Measurements from ENCODE around the gene EFCAB12.

The EFCAB12 gene

DNA sequence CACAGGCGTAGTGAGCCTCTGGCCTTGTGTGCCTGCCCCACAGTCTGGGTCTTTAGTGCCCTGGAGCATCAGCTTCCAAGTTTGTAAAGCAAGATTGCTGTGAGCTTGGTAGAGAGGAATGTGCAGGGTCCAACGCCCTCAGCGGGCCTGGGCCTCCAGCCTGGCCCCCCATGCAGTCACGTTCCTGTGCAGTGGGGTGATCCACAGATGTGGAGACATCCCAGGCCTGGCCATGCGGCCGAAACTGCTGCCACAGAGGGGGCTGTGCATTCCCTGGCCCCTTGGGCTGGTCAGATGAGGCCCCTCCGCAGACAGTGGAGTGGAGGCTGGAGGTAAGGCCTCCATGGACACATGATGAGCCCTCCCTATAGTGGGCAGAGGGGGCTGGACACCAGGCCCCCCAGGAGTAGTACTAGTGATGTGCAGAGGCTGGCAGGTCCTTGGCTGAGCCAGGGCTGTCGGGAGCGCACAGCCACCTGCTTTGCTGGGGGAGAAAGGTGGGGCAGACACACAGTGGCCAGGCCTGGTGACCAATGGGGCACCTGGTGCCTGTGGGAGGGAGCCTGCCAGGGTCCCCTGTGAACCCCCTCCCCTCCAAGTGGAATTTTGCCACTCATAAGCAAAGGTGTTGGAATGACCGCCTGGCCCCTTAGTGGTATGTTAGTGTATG lies 71.5 kb downstream of the EFCAB12 start:
- Histone ChIP-seq H3K4me2 (ENCODE audit: insufficient read depth, low read length, poor library complexity, severe bottlenecking) (no peak overlapping the region), H3K4me3 (ENCODE audit: low read length in 2 of 2) (no peak overlapping the region), H3K4ac (ENCODE audit: low read length) (no peak overlapping the region), H2BK120ac (ENCODE audit: low read depth, low read length) (peak overlapping the region; percentile 81), H3K9me3 (replicated peaks in 1 of 2; ENCODE audit: control insufficient read depth in 2 of 2, insufficient read depth in 1 of 2, low read depth in 1 of 2, low read length in 2 of 2) (no peaks in the 10 kb centered on the region), H4K8ac (ENCODE audit: low read depth, low read length) (no peak overlapping the region), H3K4me1 (ENCODE audit: control insufficient read depth in 2 of 2, insufficient read depth in 1 of 2, low read depth in 1 of 2, low read length in 2 of 2) (peaks cover 0 to 7% of the 10 kb centered on the region in 2 donors), H3K27me3 (ENCODE audit: control insufficient read depth in 3 of 3, insufficient read depth in 3 of 3, low read depth in 1 of 3, low read length in 3 of 3) (peaks cover 0 to 21% (median 0%) of the 10 kb centered on the region in 3 experiments), H3K27ac (replicated peaks; ENCODE audit: low read length) (no peak overlapping the region), H3K18ac (ENCODE audit: low read length) (peak overlapping the region; percentile 76), H2BK12ac (ENCODE audit: low read length) (peak overlapping the region; percentile 68), H3K79me1 (ENCODE audit: low read depth, low read length) (peaks cover 2% of the 10 kb centered on the region), H3K9ac (ENCODE audit: low read depth, low read length, poor library complexity) (no peak overlapping the region), H3K23ac (ENCODE audit: low read depth, low read length, poor library complexity) (peak overlapping the region; percentile 19), H2AFZ (ENCODE audit: low read length) (no peak overlapping the region), H3K14ac (ENCODE audit: low read length) (no peak overlapping the region), H2BK15ac (ENCODE audit: low read length) (peak overlapping the region; percentile 58), H3K36me3 (replicated peaks in 1 of 2; ENCODE audit: control insufficient read depth in 2 of 2, insufficient read depth in 2 of 2, low read length in 2 of 2) (no peaks in the 10 kb centered on the region), H2AK5ac (ENCODE audit: low read depth, low read length) (peak overlapping the region; percentile 97), H4K91ac (ENCODE audit: low read depth, low read length, poor library complexity) (peak overlapping the region; percentile 24), H2BK5ac (ENCODE audit: low read length) (peak overlapping the region; percentile 87)
- WGBS, 2 donors (ENCODE audit: extremely low coverage in 2 of 2, insufficient read length in 2 of 2, insufficient replicate concordance in 1 of 2): no CpG with 5 or more reads among the region's 10 CpGs
- no peak for DNase-seq (ENCODE audit: low spot score)

DNA sequence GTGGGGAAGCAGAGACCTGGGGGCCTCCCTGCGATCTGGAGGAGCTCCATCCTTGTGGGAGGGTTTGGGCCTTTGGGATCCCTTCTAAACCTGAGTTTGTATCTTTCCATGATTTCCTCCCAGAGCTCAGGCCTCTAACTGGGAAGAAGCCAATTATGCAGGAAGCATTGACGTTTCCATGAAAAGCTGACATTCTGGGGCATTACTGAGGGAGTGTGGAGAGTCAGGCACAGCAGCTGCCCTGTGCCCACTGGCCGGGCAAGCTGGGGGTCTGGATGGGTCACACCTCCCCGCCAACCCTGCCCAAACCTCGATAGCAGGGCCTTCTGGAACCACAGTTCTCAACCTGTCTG lies 74.9 kb downstream of the EFCAB12 start:
- no CpG with 5 or more reads among the region's 5 CpGs for WGBS, 2 donors (ENCODE audit: extremely low coverage in 2 of 2, insufficient read length in 2 of 2, insufficient replicate concordance in 1 of 2)
- no peak overlapping the region for H4K8ac ChIP-seq (ENCODE audit: low read depth, low read length)

DNA sequence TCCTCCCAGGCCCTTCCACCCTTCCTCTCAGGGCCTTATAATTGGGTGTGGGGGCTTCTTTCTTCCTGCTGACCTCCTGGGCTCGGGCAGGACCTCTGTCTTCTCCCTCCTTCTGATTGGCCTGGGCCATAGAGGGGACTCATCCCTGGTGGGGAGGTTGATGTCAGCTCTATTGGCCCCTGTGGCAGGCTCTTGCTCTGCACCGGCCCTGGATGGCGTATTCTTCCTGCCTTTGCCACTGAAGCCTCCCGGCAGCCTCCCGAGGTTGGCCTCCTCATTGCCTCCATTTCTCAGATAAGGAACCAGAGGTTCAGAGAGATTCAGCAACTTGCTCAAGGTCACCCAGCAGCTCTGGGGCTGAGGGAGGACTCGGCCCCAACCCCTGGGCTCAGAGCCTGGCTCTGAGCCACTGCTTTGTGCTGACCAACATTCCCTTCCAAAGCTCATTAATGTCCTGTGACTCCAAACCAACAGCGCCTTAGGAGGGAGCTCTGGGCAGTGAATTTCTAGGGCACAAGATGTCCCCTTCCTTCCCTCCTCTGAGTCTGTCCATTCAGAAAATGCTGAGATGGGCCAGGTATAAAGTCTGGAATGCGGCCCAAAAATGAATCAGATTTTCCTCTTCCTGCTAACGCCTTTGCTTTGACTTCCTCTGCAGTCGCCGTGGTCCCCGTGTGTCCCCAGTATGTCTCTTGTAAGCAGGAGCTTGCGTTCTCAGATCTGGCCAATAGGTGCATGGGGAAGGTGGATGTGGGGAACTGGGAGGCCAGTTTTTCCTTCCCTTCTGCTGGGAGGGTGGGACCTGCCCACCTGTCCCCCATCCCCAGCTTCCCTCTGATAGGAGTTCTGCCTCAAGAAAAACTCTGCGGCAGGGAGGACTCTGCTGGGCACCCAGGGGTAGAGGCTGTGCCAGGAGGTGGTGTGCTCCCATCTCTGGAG lies 75.5 kb downstream of the EFCAB12 start:
- H3K23ac ChIP-seq (ENCODE audit: low read depth, low read length, poor library complexity): peak overlapping the region; percentile 68
- H3K9ac ChIP-seq (ENCODE audit: low read depth, low read length, poor library complexity): no peak overlapping the region
- H3K4me1 ChIP-seq (ENCODE audit: control insufficient read depth in 2 of 2, insufficient read depth in 1 of 2, low read depth in 1 of 2, low read length in 2 of 2): no peaks in the 10 kb centered on the region
- H3K4me2 ChIP-seq (ENCODE audit: insufficient read depth, low read length, poor library complexity, severe bottlenecking): no peak overlapping the region
- H3K18ac ChIP-seq (ENCODE audit: low read length): no peak overlapping the region
- no peak overlapping the region for H3K27ac ChIP-seq (replicated peaks; ENCODE audit: low read length)
- H3K27me3 ChIP-seq (ENCODE audit: control insufficient read depth in 3 of 3, insufficient read depth in 3 of 3, low read depth in 1 of 3, low read length in 3 of 3): peaks cover 0 to 12% (median 0%) of the 10 kb centered on the region in 3 experiments
- H3K9me3 ChIP-seq (replicated peaks in 1 of 2; ENCODE audit: control insufficient read depth in 2 of 2, insufficient read depth in 1 of 2, low read depth in 1 of 2, low read length in 2 of 2): no peaks in the 10 kb centered on the region
- H2BK15ac ChIP-seq (ENCODE audit: low read length): peak overlapping the region; percentile 30
- H2BK120ac ChIP-seq (ENCODE audit: low read depth, low read length): no peak overlapping the region
- no peak overlapping the region for H2BK5ac ChIP-seq (ENCODE audit: low read length)
- no peak overlapping the region for H3K4ac ChIP-seq (ENCODE audit: low read length)
- WGBS, 2 donors (ENCODE audit: extremely low coverage in 2 of 2, insufficient read length in 2 of 2, insufficient replicate concordance in 1 of 2): no CpG with 5 or more reads among the region's 14 CpGs
- DNase-seq (ENCODE audit: low spot score): no peak
- H2AK5ac ChIP-seq (ENCODE audit: low read depth, low read length): no peak overlapping the region
- H3K4me3 ChIP-seq (ENCODE audit: low read length in 2 of 2): no peak overlapping the region
- H3K36me3 ChIP-seq (replicated peaks in 1 of 2; ENCODE audit: control insufficient read depth in 2 of 2, insufficient read depth in 2 of 2, low read length in 2 of 2): no peaks in the 10 kb centered on the region
- H2AFZ ChIP-seq (ENCODE audit: low read length): no peak overlapping the region
- H4K91ac ChIP-seq (ENCODE audit: low read depth, low read length, poor library complexity): no peak overlapping the region
- no peak overlapping the region for H2BK12ac ChIP-seq (ENCODE audit: low read length)
- H3K14ac ChIP-seq (ENCODE audit: low read length): no peak overlapping the region
- peaks cover 2% of the 10 kb centered on the region for H3K79me1 ChIP-seq (ENCODE audit: low read depth, low read length)
- H4K8ac ChIP-seq (ENCODE audit: low read depth, low read length): no peak overlapping the region

More for the DNA sequence above, 74.9 kb downstream of the EFCAB12 start:
- Histone ChIP-seq H2AK5ac (ENCODE audit: low read depth, low read length) (no peak overlapping the region), H3K79me1 (ENCODE audit: low read depth, low read length) (peaks cover 2% of the 10 kb centered on the region), H2BK12ac (ENCODE audit: low read length) (no peak overlapping the region), H2BK120ac (ENCODE audit: low read depth, low read length) (no peak overlapping the region), H4K91ac (ENCODE audit: low read depth, low read length, poor library complexity) (no peak overlapping the region), H3K27me3 (ENCODE audit: control insufficient read depth in 3 of 3, insufficient read depth in 3 of 3, low read depth in 1 of 3, low read length in 3 of 3) (peaks cover 0 to 19% (median 0%) of the 10 kb centered on the region in 3 experiments), H3K9me3 (replicated peaks in 1 of 2; ENCODE audit: control insufficient read depth in 2 of 2, insufficient read depth in 1 of 2, low read depth in 1 of 2, low read length in 2 of 2) (no peaks in the 10 kb centered on the region), H2BK15ac (ENCODE audit: low read length) (no peak overlapping the region), H3K4me2 (ENCODE audit: insufficient read depth, low read length, poor library complexity, severe bottlenecking) (no peak overlapping the region), H3K4ac (ENCODE audit: low read length) (no peak overlapping the region), H3K4me1 (ENCODE audit: control insufficient read depth in 2 of 2, insufficient read depth in 1 of 2, low read depth in 1 of 2, low read length in 2 of 2) (no peaks in the 10 kb centered on the region), H3K27ac (replicated peaks; ENCODE audit: low read length) (no peak overlapping the region), H3K9ac (ENCODE audit: low read depth, low read length, poor library complexity) (no peak overlapping the region), H2AFZ (ENCODE audit: low read length) (no peak overlapping the region), H3K4me3 (ENCODE audit: low read length in 2 of 2) (no peak overlapping the region), H3K18ac (ENCODE audit: low read length) (no peak overlapping the region), H3K23ac (ENCODE audit: low read depth, low read length, poor library complexity) (peak overlapping the region; percentile 68), H3K36me3 (replicated peaks in 1 of 2; ENCODE audit: control insufficient read depth in 2 of 2, insufficient read depth in 2 of 2, low read length in 2 of 2) (no peaks in the 10 kb centered on the region), H3K14ac (ENCODE audit: low read length) (no peak overlapping the region), H2BK5ac (ENCODE audit: low read length) (no peak overlapping the region)
- DNase-seq (ENCODE audit: low spot score): no peak

DNA sequence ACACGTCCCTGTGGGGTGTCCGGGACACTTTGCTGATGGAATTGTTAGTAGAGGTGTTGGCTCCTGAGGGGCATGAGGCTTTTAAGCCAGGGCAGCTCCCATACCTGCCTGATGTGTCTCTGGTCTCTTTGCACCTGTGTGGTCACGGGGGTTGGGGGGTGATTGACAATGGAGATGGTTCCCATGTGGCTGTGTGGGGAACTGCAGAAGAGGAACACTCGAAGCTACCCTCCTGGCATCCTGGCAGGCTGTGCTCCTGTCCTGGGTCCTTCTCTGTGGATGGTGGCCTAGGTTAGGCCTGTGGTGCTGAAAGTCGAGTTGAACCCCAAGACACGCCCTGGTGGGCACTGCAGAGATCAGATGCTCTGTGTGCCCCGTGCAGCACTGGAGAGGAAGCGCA lies 76.4 kb downstream of the EFCAB12 start:
- Histone ChIP-seq H2BK15ac (ENCODE audit: low read length) (peak overlapping the region; percentile 30), H2AK5ac (ENCODE audit: low read depth, low read length) (peak overlapping the region; percentile 3), H3K79me1 (ENCODE audit: low read depth, low read length) (no peaks in the 10 kb centered on the region), H4K8ac (ENCODE audit: low read depth, low read length) (no peak overlapping the region), H3K4me1 (ENCODE audit: control insufficient read depth in 2 of 2, insufficient read depth in 1 of 2, low read depth in 1 of 2, low read length in 2 of 2) (no peaks in the 10 kb centered on the region), H3K4ac (ENCODE audit: low read length) (no peak overlapping the region), H3K23ac (ENCODE audit: low read depth, low read length, poor library complexity) (peak overlapping the region; percentile 18), H3K9me3 (replicated peaks in 1 of 2; ENCODE audit: control insufficient read depth in 2 of 2, insufficient read depth in 1 of 2, low read depth in 1 of 2, low read length in 2 of 2) (no peaks in the 10 kb centered on the region), H3K18ac (ENCODE audit: low read length) (no peak overlapping the region), H2BK5ac (ENCODE audit: low read length) (no peak overlapping the region), H3K27ac (replicated peaks; ENCODE audit: low read length) (no peak overlapping the region), H3K4me2 (ENCODE audit: insufficient read depth, low read length, poor library complexity, severe bottlenecking) (no peak overlapping the region), H3K4me3 (ENCODE audit: low read length in 2 of 2) (no peak overlapping the region), H2AFZ (ENCODE audit: low read length) (no peak overlapping the region), H3K27me3 (ENCODE audit: control insufficient read depth in 3 of 3, insufficient read depth in 3 of 3, low read depth in 1 of 3, low read length in 3 of 3) (peaks cover 0 to 10% (median 0%) of the 10 kb centered on the region in 3 experiments), H4K91ac (ENCODE audit: low read depth, low read length, poor library complexity) (no peak overlapping the region), H3K9ac (ENCODE audit: low read depth, low read length, poor library complexity) (no peak overlapping the region), H3K36me3 (replicated peaks in 1 of 2; ENCODE audit: control insufficient read depth in 2 of 2, insufficient read depth in 2 of 2, low read length in 2 of 2) (no peaks in the 10 kb centered on the region), H2BK120ac (ENCODE audit: low read depth, low read length) (no peak overlapping the region), H3K14ac (ENCODE audit: low read length) (no peak overlapping the region), H2BK12ac (ENCODE audit: low read length) (no peak overlapping the region)
- no peak for DNase-seq (ENCODE audit: low spot score)
- no CpG with 5 or more reads among the region's 8 CpGs for whole genome bisulfite sequencing, 2 donors (ENCODE audit: extremely low coverage in 2 of 2, insufficient read length in 2 of 2, insufficient replicate concordance in 1 of 2)
